Uterus (tissue), 2 donors: ENCODE data around the gene USP9Y.

ENCODE experiments used
- CTCF ChIP-seq, 4 experiments: fragments of 200-600 bp in 2 of 4; fragments of 450-650 bp in 2 of 4; sonication (generic) in 2 of 4; IDR thresholded peaks; one replicate each; pipeline ENCODE4 v1.5.1; 2016 to 2019; ENCODE audit warnings: antibody characterized with exemption in 4 of 4, mild to moderate bottlenecking in 2 of 4, moderate library complexity in 1 of 4
- POLR2A ChIP-seq, 2 donors: fragments of 450-650 bp; IDR thresholded peaks; one replicate each; pipeline ENCODE4 v1.6.1; 2016; ENCODE audit warnings: antibody characterized with exemption in 2 of 2, mild to moderate bottlenecking in 1 of 2, moderate library complexity in 1 of 2

GRCh38 chrY:12905895-12906294 is 204.9 kb downstream of the USP9Y start:
- TF ChIP-seq CTCF (IDR thresholded peaks at IDR 0.05) (no peak), POLR2A (IDR thresholded peaks at IDR 0.05) (no peak)
